Endothelial cell of umbilical vein (primary cell): ENCODE measurements around the gene CLEC12A. TPM values are rescaled to one million over a fixed set of nuclear protein-coding genes. Genes with fewer than 3 reads are reported as not detected.

Experiments used
- BruUV-seq: library from RNA; stranded (reverse); fragments of 400-500 nt; replicated peaks from 2 replicates; lab custom pipeline; 2021; lab: Mats Ljungman, UMichigan
- CTCF ChIA-PET: fragments of 300-600, 350-600 bp; sonication (Branson Sonifier 250); formaldehyde crosslinking; loops from one replicate; lab custom pipeline; 2021; ENCODE audit warnings: antibody characterized with exemption, inconsistent platforms; lab: Charles Lee
- POLR2A ChIA-PET: fragments of 300-600, 350-600 bp; sonication (Branson Sonifier 250); formaldehyde crosslinking; loops from one replicate; lab custom pipeline; 2021; ENCODE audit warnings: antibody characterized with exemption, inconsistent platforms; lab: Charles Lee
- DNase-seq: peaks from one replicate; pipeline ENCODE4 v3.0.0-alpha.2; 2011; ENCODE audit warnings: low read depth, low spot score
- FAIRE-seq: peaks from 2 replicates; lab custom pipeline; 2011; peaks lifted over from hg19 to GRCh38; lab: Jason Lieb, UNC
- H2AFZ ChIP-seq: 2 replicates; pipeline ENCODE4 v1.6.0; 2012; ENCODE audit warnings: low read depth, low read length, control low read depth, inconsistent platforms
- H3K27ac ChIP-seq: 2 replicates; pipeline ENCODE4 v1.5.1; 2011; ENCODE audit warnings: low read depth, mild to moderate bottlenecking, control low read depth, low read length, moderate library complexity; ENCODE audit not compliant: insufficient read depth
- H3K27me3 ChIP-seq, 2 experiments: 2 replicates each; pipeline versions ENCODE4 v1.6.0 to v1.6.1; 2011; ENCODE audit warnings: low read length in 2 of 2, mixed read lengths in 1 of 2; ENCODE audit not compliant: control insufficient read depth in 2 of 2, insufficient read depth in 2 of 2
- H3K36me3 ChIP-seq, 2 experiments: 2 replicates in 1 of 2; 3 replicates in 1 of 2; pipeline ENCODE4 v1.5.1; 2011; ENCODE audit warnings: low read length in 2 of 2, mild to moderate bottlenecking in 1 of 2, moderate library complexity in 1 of 2; ENCODE audit not compliant: control insufficient read depth in 2 of 2, insufficient read depth in 2 of 2; ENCODE audit errors: extremely low read depth in 1 of 2
- H3K4me1 ChIP-seq: 3 replicates; pipeline ENCODE4 v1.5.1; 2011; ENCODE audit warnings: mild to moderate bottlenecking, low read length; ENCODE audit not compliant: control insufficient read depth, insufficient read depth; ENCODE audit errors: extremely low read depth
- H3K4me2 ChIP-seq: 2 replicates; pipeline ENCODE4 v1.6.1; 2011; ENCODE audit warnings: low read length, control low read depth, mixed read lengths; ENCODE audit not compliant: insufficient read depth
- H3K4me3 ChIP-seq, 3 experiments: fragments of 200-600 bp in 1 of 3; sonication (generic), shearing (Covaris generic) in 1 of 3; replicated peaks in 1 of 3; 2 replicates each; pipeline ENCODE4 v1.5.1; 2011 to 2016; ENCODE audit warnings: control low read depth in 3 of 3, low read length in 3 of 3, mild to moderate bottlenecking in 2 of 3, inconsistent platforms in 1 of 3, low read depth in 1 of 3, moderate library complexity in 1 of 3; ENCODE audit not compliant: insufficient read depth in 1 of 3
- H3K79me2 ChIP-seq: 2 replicates; pipeline ENCODE4 v1.6.0; 2012; ENCODE audit warnings: low read length, inconsistent platforms; ENCODE audit not compliant: control insufficient read depth, insufficient read depth
- H3K9ac ChIP-seq: replicated peaks from 2 replicates; pipeline ENCODE3; 2011; ENCODE audit warnings: low read length, control low read depth; ENCODE audit not compliant: insufficient read depth; ENCODE audit errors: extremely low read depth
- H3K9me1 ChIP-seq: replicated peaks from 3 replicates; pipeline ENCODE4 v1.6.0; 2011; ENCODE audit warnings: mild to moderate bottlenecking, low read length; ENCODE audit not compliant: control insufficient read depth, insufficient read depth; ENCODE audit errors: extremely low read depth
- H3K9me3 ChIP-seq: replicated peaks from 2 replicates; pipeline ENCODE4 v1.5.1; 2012; ENCODE audit warnings: low read length, inconsistent platforms; ENCODE audit not compliant: control insufficient read depth, insufficient read depth
- H4K20me1 ChIP-seq: replicated peaks from 2 replicates; pipeline ENCODE3; 2011; ENCODE audit warnings: mild to moderate bottlenecking, low read length; ENCODE audit not compliant: control insufficient read depth, insufficient read depth; ENCODE audit errors: extremely low read depth
- EZH2 ChIP-seq: IDR thresholded peaks from 2 replicates; pipeline ENCODE4 v1.6.1; 2012; ENCODE audit warnings: borderline replicate concordance, low read depth, mild to moderate bottlenecking, moderate library complexity, low read length, inconsistent platforms; ENCODE audit not compliant: severe bottlenecking
- FOS ChIP-seq: IDR thresholded peaks from 2 replicates; pipeline ENCODE4 v1.6.1; 2011; ENCODE audit warnings: mild to moderate bottlenecking, low read length, moderate library complexity, borderline replicate concordance; ENCODE audit not compliant: insufficient read depth
- GATA2 ChIP-seq: IDR thresholded peaks from 2 replicates; pipeline ENCODE4 v1.7.0; 2011; ENCODE audit warnings: low read depth, mild to moderate bottlenecking, moderate library complexity, mixed read lengths, low read length; ENCODE audit not compliant: insufficient read length, insufficient read depth
- JUN ChIP-seq: IDR thresholded peaks from 2 replicates; pipeline ENCODE4 v1.6.1; 2011; ENCODE audit warnings: borderline replicate concordance, low read depth; ENCODE audit not compliant: insufficient read length, insufficient read depth
- MYC ChIP-seq: IDR thresholded peaks from one replicate; pipeline ENCODE4 v1.6.1; 2011; ENCODE audit warnings: mild to moderate bottlenecking, low read depth, low read length
- POLR2A ChIP-seq: IDR thresholded peaks from 2 replicates; pipeline ENCODE4 v1.6.1; 2012; ENCODE audit warnings: low read depth, mild to moderate bottlenecking, control low read depth, low read length
- POLR2AphosphoS5 ChIP-seq: IDR thresholded peaks from 2 replicates; pipeline ENCODE4 v1.6.1; 2012; ENCODE audit warnings: low read depth, mild to moderate bottlenecking, control low read depth, low read length, moderate library complexity; ENCODE audit not compliant: insufficient read depth
- dilution Hi-C: fragments of 300-500 bp; cut with MboI; formaldehyde crosslinking; loops from one replicate; pipeline ENCODE4 v1.15.0; 2019; ENCODE audit warnings: low sequenced_read_pairs; ENCODE audit not compliant: extremely low pct_ligation_motif_present
- intact Hi-C: fragments of 100-400 bp; cut with micrococcal nuclease; formaldehyde crosslinking; loops from one replicate; pipeline ENCODE4 v1.10.0; 2022
- polyA plus RNA-seq, 4 experiments: library from polyadenylated mRNA; depleted of rRNA in 3 of 4; stranded (reverse) in 3 of 4; unstranded in 1 of 4; fragments of >200 nt; gene quantifications; 2 replicates each; pipeline versions ENCODE4 v1.2.1 to v1.2.3, GENCODE V29; 2011 to 2012; ENCODE audit warnings: missing spikeins in 1 of 4
- total RNA-seq: library from RNA; stranded (reverse); gene quantifications from 2 replicates; pipeline ENCODE4 v1.2.3, GENCODE V29; 2021
- TF ChIP-seq, protein P1 (sequence below): IDR thresholded peaks from 2 replicates; pipeline ENCODE4 v1.6.1; 2011; ENCODE audit not compliant: insufficient read depth, insufficient read length
- TF ChIP-seq, protein P2 (sequence below), 2 donors: IDR thresholded peaks; 1 replicate in 1 of 2; 2 replicates in 1 of 2; pipeline ENCODE4 v1.5.1; 2011; ENCODE audit warnings: low read length in 2 of 2, mild to moderate bottlenecking in 2 of 2, moderate library complexity in 2 of 2, control low read depth in 1 of 2, inconsistent platforms in 1 of 2, low read depth in 1 of 2; ENCODE audit not compliant: insufficient read depth in 1 of 2; ENCODE audit errors: extremely low read depth in 1 of 2

Gene CLEC12A
- total and polyA plus RNA-seq, 2 donors (not counting 3 experiments of a cell fraction or from before 2014, with no cell fraction given), result not detected

DNA sequence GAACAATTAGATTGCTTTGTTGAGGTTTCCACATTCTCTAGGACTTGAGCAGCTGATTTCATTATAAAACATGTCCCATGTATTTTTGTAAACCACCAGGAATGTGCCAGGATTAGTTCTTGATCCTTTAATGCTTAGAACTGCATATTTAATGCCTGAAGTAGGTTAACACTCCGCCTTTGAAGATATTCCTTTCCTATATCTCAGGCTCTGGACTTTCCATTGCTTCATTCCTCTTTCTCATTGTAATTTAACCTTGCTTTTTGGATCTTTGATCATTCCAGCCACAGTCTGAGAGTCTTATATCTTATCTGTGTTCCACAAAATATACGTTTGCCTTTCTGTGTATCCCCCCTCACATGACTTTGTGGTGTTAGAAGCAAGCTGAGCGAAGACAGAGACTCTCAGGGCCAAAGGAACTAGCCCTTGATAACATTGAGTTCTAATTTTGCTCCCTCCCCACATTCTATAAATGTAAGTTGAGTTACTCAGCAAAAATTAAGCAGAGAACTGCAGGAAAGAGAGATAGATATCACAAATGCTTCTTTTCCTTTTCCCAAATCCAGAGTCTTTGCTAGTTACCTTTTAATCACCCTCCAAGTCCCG lies 30.1 kb downstream of the CLEC12A start:
- H3K36me3 ChIP-seq, result no peaks in the 10 kb centered on the region
- intact Hi-C loops, result no loop called here
- FAIRE-seq, result no peak
- H3K9me1 ChIP-seq, result no peaks in the 10 kb centered on the region
- H4K20me1 ChIP-seq, result no peaks in the 10 kb centered on the region
- no peak overlapping the region for H3K27ac ChIP-seq
- dilution Hi-C loops, result no loop called here
- BruUV-seq, result no TSS peak
- no peak overlapping the region for H3K4me2 ChIP-seq
- no peak for TF ChIP-seq MYC
- no peak for TF ChIP-seq FOS
- TF ChIP-seq POLR2A, result no peak
- no peak for TF ChIP-seq EZH2
- no peak for TF ChIP-seq POLR2AphosphoS5
- peak overlapping the region; percentile 34 for H2AFZ ChIP-seq
- H3K27me3 ChIP-seq, result no peaks in the 10 kb centered on the region
- no peak overlapping the region for H3K4me3 ChIP-seq
- H3K9me3 ChIP-seq, result no peaks in the 10 kb centered on the region
- no peak for DNase-seq
- H3K79me2 ChIP-seq, result no peaks in the 10 kb centered on the region
- H3K4me1 ChIP-seq, result no peaks in the 10 kb centered on the region
- CTCF ChIA-PET, result interaction anchor here (0.7 to 1.1 kb wide), 3 partner anchors 9 to 240 kb away, joined by 3 to 5 read pairs (median 4); partner anchors contain the start of genes CD69 and CLEC12B
- no peak overlapping the region for H3K9ac ChIP-seq
- POLR2A ChIA-PET, result no interaction called here

DNA sequence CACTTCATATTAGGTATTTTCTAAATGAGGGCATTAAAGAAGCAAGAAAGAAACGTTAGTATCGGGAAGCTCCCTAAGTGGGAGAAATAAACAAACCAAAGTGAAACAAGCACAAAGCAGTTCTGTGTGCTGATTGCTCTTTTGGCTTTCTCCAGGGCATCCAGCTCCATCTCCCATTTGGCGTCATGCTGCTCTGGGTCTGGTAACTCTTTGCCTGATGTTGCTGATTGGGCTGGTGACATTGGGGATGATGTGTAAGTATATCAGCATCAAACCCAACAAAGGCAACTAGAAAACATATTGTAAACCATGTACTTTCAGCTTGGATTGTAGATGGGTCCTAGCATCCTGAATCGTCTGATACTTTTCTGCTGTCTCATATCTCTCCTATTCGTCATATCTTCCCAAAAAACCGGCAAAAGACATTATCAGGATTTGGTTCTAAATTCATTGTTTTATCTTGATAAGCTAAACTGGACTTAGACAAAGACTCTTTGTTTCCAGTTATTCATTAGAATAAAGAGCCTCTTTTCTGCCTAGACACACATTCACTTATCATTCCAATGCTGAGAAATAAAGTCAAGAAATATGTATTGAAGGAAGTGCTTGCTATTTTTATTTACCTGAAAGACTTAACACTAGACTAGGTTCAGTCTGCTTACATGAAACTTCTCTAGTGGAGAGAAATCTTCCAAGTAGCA lies 41.6 kb downstream of the CLEC12A start:
- no peaks in the 10 kb centered on the region for H3K36me3 ChIP-seq
- FAIRE-seq (no peak), DNase-seq (no peak)
- BruUV-seq, result no TSS peak
- H4K20me1 ChIP-seq, result no peaks in the 10 kb centered on the region
- H3K4me3 ChIP-seq, result no peak overlapping the region
- dilution Hi-C loops (no loop called here), intact Hi-C loops (loop anchor here (5.0 to 10.0 kb wide), 2 partner anchors 260 to 352 kb away; no protein-coding TSS in a partner anchor)
- ChIA-PET POLR2A (no interaction called here), CTCF (interaction anchor here (0.8 to 4.4 kb wide), 4 partner anchors 19 to 263 kb away, joined by 3 to 94 read pairs (median 30); no protein-coding TSS in a partner anchor)
- no peak overlapping the region for H3K27ac ChIP-seq
- peak overlapping the region; percentile 15 for H2AFZ ChIP-seq
- TF ChIP-seq EZH2 (no peak), POLR2A (no peak), MYC (no peak), POLR2AphosphoS5 (no peak), JUN (no peak), FOS (no peak), GATA2 (no peak)
- TF ChIP-seq, protein P1, sequence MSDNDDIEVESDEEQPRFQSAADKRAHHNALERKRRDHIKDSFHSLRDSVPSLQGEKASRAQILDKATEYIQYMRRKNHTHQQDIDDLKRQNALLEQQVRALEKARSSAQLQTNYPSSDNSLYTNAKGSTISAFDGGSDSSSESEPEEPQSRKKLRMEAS, result no peak
- TF ChIP-seq, protein P2, sequence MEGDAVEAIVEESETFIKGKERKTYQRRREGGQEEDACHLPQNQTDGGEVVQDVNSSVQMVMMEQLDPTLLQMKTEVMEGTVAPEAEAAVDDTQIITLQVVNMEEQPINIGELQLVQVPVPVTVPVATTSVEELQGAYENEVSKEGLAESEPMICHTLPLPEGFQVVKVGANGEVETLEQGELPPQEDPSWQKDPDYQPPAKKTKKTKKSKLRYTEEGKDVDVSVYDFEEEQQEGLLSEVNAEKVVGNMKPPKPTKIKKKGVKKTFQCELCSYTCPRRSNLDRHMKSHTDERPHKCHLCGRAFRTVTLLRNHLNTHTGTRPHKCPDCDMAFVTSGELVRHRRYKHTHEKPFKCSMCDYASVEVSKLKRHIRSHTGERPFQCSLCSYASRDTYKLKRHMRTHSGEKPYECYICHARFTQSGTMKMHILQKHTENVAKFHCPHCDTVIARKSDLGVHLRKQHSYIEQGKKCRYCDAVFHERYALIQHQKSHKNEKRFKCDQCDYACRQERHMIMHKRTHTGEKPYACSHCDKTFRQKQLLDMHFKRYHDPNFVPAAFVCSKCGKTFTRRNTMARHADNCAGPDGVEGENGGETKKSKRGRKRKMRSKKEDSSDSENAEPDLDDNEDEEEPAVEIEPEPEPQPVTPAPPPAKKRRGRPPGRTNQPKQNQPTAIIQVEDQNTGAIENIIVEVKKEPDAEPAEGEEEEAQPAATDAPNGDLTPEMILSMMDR (IDR thresholded peaks at IDR 0.05; ENCODE audit: extremely low read depth in 1 of 2, insufficient read depth in 1 of 2, low read depth in 1 of 2, low read length in 2 of 2), result no peak
- no peak overlapping the region for H3K4me2 ChIP-seq
- no peaks in the 10 kb centered on the region for H3K9me1 ChIP-seq
- H3K4me1 ChIP-seq, result peaks cover 26% of the 10 kb centered on the region
- no peaks in the 10 kb centered on the region for H3K9me3 ChIP-seq
- H3K27me3 ChIP-seq, result no peaks in the 10 kb centered on the region
- no peaks in the 10 kb centered on the region for H3K79me2 ChIP-seq
- H3K9ac ChIP-seq, result no peak overlapping the region
